Dermis microvascular lymphatic vessel endothelial cell (primary cell): ENCODE measurements around the gene SRMS. TPM values are rescaled to one million over a fixed set of nuclear protein-coding genes. Genes with fewer than 3 reads are reported as not detected.
A peak's percentile ranks its signal among the peaks of the same experiment; 100 is the strongest.
"Not testable (repeated sequence)": the region's sequence is repeated elsewhere in the genome, so short reads cannot be mapped to it uniquely, and the experiment has no call there.

Experiments
- DNase-seq, 2 donors: peaks; one replicate each; pipeline versions ENCODE4 v3.0.0 to v3.0.0-alpha.2; 2010; ENCODE audit warnings: low read depth in 2 of 2
- total RNA-seq: library from RNA; depleted of rRNA; stranded (reverse); fragments of >200 nt; gene quantifications from 2 replicates; pipeline ENCODE4 v1.2.1, GENCODE V29; 2014

Gene SRMS
- total RNA-seq, 1 donor from 2014 or later = not detected

DNA sequence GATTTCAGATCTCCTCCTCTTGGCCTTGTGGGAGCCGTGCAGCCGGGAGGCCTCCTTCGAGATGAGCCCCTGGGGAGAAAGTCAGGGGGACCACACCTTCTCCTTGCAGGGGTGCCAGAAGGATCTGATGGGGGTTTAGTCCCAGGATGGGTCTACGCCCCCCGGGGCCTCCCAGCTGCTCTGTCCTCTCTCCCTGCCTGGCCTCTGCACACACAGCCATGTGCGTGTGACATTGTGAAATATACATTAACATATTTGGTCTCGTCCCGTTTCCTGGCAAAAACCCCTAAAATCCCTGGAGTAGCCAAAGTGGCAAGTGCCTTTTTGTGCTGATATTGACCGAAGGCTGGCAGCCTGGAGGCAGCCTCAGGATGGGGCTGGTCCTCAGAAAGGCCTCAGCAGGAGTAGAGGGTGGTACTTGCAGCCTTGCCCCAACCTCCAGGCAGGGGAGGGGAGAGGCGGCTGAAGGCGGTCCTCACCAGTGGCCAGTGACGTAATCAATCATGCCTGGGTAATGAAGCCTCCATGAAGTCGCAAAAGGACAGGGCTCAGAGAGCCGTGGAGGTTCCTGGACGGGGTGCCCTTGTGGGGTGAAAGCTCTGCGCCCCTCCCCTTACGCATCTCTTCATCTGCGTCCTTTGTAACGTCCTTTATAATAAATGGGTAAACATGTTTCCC is 31.6 kb upstream of the SRMS start:
- DNase-seq = no peak

DNA sequence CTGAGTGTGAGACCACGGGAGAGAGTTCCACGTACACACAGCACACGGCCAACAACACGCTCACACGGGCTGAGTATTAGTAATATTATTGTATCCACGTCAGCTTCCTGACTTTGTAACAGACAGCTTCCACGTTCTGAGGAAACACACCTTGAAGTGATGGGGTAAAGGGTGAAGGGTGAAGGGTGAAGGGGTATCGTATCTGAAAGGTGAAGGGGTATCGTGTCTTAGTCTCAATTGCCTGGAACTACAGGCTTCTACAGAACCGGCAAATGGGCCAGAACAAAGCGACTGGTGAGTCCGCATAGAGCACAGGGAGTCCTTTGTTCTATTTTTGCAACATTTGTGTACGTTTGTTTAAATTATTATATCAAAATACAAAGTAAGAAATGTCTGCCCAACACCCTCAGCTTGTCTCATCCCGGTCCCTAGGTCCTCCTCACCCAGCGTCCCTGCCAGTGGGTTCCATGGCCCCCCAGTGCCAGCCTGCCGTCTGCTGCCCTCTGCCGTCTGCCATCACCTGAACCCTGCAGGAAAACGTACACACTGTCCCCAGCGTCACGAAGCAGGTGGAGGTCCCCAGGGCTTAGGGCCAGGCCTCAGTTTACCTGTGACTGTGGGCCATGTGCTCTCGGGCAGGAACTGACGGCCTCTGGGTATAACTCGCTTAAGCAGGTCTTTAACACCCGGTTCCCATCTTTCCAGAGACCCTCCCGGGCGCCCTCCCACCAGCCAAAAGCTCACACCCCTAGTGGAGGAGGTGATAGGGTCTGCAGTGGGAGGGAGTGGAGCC is 30.9 kb upstream of the SRMS start:
- no peak for DNase-seq

DNA sequence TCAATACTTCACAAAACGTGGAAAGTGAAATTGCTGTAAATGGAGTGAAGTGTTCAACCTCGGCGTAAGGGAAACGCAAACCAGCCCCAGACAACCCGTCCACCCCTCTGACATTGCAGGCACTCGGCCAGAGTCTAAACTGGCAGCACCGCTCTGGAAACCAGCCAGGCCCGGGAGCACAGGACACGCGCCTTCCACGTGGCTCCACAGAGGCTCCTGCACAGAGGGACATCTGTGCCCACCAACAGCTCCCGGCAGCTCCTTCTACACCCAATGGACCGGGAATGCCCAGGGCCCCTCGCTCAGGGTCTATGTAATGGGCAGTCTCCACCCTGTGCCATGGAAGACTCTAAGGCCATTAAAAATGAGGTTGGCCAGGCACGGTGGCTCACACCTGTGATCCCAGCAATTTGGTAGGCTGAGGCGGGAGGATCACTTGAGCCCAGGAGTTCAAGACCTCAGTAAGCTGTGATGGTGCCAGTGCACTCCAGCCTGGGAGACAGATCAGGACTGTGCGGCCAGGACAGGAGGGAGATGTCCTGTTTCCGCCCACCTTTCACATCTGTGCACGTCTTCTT is 29.9 kb upstream of the SRMS start:
- DNase-seq = peak; percentile 30 to 32

DNA sequence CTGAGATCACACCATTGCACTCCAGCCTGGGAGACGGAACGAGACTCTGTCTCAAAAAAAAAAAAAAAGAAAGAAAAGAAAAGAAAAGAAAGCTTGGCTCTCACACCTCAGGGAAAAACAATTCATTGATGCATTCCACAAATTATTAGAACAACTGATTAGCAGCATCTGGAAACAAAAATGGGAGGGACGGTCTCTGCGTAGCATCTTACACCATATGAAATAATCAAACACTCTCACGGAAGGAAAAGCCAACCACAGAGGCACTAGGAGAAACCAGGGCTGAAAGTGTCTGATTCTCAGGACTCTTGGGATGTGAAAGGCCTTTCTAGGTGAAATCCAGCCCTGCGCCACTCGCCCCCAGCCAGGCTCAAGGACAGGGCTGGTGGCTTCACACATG is 28.8 kb upstream of the SRMS start:
- DNase-seq = no peak

DNA sequence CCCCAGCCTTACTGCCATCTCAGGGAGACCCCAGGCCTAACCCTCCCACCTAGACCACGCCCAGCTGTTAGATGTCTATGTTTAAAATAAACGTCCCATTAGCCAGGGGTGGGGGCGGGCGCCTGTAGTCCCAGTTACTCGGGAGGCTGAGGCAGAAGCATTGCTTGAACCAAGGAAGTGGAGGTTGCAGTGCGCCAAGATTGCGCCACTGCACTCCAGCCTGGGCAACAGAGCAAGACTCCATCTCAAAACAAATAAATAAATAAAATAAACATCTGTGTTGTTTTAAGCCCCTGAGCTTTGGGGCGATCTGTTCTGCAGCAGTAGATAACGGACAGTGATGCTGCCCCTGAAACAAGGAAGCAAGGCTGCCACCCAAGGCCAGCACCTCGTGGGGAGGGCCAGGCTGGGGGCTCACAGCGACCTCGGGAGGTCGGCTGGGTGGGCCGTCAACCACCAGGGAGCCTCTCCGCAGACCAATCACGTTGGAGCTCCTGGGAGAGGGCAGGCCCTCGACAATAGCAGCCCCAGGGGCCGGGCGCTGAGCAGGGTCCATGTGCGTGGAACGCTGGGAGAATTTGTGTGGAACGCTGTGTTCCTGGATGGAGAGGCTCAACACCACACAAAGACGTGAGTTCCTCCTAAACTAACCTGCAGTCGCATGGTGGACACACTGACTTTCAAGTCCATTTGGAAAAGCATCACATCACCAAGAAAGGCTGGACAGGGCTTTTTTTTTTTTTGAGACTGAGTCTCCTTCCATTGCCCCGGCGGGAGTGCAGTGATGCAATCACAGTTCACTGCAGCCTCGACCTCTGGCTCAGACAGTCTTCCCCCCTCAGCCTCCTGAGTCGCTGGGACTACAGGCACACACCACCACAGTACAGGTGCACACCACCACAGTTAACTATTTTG is 27.5 kb upstream of the SRMS start:
- DNase-seq = no peak

DNA sequence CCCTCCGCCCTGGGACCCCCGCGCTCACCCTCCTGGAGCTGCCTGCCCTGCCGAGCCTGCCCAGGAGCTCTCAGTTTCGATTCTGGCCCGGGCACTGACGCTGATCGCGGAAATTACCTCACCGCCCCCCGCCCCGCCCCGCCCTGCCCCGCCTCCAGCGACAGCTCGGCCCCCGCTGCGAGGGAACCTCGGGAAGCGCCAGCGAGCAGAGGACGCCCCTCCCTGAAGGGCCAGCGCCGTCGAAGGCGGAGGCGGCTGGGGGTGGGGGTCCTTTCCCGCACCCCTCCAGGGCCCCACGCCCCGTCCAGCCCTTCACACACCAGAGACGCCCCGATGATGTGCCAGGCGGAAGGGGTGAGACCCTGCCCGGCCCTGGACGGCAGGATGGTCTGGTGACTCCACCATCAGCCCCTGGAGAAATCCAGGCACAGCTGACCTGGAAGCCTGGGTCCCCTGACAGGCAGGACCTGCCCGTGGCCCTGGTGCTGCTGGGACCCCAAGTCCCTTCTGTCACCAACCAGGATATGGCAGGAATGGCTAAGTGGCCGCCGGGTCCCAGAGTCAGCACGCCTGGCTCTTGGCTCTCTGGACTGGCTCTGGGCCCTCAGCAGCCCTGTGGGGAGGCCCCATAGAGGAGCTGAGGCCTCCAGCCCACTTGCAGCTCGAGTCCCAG is 26.7 kb upstream of the SRMS start, which contains the start of gene HELZ2:
Gene HELZ2, minus strand, starts transcription at position 84 of the 673 bp plus-strand sequence. CDS start 1,854 bp downstream, outside the sequence.
- DNase-seq = peak in 1 of 2 donors; percentile 65

DNA sequence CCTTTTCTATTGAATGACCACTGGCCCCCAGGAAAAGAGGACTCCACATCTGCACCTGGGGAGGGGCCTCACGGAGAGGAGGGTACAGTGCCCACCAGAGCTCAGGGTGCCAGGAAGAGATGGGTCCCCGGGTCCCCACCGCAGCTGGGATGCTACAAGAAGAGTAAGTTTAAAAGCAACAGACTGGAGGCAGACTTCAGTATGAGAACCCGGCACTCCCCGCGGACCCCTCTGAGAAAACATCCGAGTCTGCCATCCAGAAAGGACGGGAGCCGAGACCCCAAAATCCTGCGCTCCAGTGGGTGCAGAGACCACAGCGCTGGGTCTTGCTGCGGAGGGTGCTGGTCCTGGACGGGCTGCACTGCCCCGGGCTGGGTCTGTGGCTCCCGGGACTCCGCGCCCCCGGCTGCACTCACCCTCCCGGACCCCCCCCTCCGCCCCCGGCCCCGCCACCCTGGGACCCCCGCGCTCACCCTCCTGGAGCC is 26.1 kb upstream of the SRMS start:
- DNase-seq = no peak

DNA sequence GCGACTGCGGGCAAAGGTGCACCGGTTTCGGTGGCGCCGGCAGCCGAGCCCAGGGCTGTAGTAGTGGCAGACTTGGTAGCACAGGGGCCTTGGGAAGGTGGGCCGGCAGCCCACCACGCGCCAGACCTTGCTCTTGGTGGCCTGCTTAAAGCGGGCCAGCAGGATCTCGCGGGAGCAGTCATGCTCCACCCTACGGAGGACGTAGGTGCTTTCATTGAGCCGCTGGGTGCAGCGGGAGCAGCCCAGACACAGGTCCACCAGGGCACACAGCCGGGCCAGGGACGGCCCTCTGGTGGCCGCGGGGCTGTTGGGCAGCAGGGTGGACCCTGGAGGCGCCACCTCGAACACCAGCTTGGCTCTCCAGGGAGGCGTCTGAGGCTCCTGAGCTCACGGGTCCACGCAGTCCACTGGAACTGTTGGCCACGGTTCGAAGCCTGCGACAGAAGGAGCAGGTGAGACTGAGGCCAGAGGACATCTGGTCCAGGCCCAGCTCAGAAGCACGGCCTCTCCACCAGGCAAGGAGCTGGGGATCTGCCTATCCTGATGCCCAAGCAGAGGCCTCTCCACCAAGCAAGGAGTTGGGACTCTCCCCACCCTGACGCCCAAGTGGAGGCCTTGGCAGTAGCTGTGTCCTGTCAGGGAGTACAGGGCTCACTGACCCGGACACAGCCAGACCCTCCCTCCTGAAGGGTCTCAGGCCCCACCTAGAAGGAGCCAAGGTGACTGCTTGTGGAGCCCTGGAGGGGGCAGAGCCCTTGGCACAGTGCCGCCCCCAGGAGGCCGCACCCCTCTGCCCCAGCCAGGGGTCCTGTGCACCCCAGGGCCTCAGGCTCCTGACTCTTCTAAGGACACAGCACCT is 25.5 kb upstream of the SRMS start:
- DNase-seq = no peak

DNA sequence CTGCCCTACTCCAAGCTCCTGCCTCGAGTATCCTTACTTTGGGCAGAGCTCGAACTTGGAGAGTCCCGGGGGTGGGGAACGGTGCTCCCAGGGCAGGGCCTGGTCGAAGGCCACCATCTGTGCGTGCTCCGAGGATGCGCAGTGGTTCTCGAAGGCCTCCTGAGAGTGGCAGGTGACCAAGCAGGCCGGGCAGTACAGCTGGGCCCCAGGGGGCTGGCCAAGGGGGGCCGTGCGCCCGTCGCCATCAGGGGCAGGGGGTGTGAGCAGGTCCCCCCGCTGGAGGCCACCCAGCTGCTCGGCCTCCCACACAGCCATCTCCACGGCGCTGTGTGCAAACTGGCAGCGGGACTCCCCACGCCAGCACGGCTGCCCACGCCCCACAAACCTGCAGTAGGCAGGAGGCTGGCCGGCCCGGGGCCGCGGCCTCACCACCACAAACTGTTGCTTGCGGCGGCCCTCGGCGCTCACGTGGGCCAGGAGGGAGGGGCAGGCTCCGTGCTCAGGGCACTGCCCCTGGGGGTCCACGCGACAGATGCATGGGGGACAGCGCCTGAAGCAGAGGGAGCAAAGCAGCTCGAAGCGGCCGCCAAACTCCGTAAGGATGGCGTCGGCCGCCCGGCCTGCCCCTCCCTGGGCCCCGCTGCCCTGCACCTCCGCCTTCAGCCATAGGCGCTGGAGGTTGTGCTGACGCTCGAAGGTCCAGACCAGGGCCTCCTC is 24.7 kb upstream of the SRMS start:
- no peak for DNase-seq

DNA sequence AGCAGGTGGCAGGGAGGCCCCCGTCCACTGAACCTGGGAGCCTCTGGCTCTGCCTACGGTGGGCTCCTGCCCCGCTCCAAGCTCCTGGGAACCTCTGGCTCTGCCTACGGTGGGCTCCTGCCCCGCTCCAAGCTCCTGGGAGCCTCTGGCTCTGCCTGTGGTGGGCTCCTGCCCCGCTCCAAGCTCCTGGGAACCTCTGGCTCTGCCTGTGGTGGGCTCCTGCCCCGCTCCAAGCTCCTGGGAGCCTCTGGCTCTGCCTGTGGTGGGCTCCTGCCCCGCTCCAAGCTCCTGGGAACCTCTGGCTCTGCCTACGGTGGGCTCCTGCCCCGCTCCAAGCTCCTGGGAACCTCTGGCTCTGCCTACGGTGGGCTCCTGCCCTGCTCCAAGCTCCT is 23.5 kb upstream of the SRMS start:
- DNase-seq = not testable (repeated sequence)

DNA sequence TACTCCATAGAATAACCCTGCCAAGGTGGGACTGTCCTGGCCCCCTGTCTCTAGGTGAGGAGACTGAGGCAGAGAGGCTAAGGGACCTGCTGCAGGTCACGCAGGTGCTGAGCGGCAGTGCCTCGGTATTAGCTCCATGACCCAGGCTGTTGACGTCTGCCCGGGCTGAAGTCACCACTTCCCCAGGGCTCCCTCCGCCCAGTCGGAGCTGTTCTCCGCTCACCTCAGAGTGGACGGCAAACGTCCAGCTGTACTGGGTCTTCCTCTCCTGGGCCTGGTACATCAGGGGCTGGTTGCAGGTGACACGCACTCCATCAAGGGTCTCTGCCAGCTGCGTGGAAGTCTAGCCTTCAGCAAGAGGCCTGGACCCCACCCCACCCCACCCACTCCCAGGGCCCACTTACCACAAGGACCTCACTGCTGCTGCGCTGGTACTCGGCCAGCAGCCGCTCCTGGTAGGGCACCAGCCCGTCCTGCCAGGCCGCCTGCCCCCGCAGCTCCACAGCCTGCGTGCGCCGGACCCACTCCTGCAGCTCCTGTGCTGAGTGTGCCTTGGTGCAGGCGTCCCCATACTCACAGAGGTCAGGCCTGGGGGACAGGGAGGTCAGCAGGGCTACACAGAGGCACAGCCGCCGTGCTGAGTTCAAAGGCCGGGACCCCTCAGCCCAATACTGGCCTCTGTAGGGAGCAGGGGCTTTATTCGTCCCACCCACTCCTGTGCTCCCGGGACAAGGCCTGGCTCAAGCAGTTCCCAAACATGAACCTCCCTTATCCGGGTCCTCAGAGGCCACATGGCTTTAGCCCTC is 22.9 kb upstream of the SRMS start:
- no peak for DNase-seq

DNA sequence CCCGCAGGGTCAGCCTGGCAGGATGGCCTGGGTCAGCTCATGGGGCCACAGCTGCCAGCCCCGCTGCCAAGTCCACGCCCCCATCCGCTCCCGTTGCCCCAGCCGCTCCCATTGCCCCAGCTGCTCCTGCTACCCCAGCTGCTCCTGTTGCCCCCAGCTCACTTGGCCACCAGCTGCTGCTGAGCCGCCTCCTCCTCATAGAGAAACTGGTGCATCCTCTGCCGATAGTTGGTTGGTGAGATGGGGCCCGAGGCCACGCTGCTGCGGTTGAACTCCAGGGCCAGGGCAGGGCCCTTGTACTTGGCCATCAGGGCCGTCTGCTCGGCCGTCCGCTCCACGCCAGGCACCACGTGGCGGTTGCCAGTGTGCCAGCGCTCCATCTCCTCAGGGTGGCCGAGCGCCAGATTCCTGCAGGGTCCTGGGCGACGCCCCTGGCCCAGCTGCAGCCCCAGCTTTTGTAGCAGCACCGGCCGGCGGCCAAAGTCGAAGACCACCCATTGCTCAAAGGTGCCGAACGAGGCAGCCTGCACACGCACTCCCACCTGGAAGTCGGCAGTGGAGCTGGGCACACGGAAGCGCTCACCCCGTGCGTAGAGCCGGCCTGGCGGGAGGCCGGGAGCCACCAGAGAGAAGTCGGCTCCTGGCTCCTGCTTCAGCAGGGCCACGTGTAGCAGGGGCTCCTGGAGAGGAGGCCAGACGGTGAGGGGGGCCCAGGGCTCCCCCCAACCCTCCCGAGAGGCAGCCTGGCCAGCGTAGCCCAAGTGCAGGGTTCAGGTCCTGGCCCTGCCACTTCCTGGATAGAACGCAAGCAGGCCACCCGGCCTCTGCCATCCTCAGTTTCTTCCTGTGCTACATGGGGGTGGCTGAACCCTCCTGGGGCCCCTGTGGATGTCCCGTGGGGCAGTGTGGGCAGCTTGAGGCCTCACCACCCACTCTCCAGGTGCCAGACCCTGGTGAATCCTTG is 21.7 kb upstream of the SRMS start:
- DNase-seq = no peak

DNA sequence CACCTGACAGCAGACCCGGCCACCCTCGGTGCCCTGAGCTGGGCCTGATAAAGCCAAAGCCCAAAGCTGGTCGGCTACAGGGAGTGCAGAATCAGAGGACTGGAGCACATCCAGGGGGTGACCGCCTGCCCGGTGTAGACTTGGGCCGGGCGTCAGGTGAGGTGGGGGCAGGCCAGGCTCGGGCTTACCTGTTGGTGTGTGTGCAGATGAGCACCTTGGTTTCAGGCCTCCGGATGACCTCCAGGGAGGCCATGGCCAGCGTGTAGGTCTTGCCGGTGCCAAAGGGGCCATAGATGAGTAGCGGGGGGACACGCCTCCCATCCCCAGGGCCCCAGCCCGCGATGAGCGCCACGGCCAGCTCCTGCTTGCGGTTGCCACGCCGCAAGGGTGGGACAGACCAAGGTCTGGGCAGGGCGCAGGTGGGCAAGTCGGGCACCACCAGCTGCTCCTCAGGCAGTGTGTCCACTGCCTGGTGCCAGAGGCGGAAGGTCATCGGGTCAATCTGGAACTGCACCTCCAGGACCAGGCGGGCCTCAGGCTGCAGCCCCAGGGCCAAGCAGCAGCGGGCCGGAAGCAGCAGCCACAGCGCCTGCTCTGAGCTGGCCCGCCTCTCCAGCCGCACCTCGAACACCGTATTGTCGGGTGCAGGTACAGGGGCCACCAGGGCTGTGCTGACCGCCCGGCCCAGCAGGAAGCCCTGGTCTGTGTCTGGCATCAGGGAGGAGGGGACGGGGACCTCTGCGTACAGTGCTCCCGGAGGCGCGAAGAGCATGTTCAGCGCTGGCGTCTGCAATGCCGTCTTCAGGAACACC is 20.8 kb upstream of the SRMS start:
- DNase-seq = no peak

DNA sequence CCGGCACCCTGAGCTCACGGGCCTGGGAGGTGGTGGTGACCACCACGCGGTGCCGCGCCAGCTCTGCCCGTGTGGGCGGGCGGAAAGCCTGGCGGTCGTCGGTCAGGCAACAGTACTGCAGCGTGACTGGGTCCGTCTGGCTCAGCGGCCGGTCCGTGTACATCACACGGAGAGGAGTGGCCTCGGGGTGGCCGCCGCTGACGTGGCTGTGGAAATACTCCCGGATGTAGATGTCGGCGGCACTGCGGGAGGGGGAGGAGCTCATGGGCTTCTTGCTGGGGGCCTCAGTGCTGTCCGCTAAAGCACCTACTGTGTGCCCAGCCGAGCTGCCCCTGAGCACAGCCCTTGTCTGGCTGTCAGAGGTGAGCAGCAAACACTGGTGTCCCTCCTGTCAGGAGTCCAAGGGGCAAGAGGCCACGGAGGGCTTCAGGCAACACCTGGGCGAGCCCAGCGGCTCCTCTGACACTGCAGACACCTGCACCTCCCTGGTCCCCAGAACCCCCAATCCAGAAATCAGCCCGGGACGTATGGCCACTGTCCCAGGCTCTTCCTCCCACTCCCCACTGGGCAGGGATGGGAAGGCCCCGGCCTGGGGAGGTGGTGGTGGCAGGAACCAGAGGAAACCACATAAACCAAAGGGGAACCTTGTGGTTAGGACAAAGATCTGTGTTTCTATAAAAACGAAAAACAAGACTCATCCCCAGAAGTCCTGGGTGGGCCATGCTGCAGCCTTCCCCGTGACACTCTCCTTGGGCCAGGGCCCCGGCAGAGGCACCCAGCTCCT is 20.0 kb upstream of the SRMS start:
- no peak for DNase-seq

DNA sequence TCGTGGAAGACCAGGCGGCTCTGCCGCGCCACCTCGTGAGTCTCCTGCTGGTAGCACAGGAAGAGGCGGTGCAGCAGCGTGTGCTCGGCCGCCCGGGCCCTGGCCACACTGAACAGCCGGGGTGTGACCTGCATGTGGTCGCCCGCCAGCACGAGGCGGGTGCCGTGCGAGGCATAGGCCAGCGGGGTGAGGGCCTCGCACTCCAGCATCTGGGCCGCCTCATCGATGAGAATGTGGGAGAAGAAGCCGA is 19.5 kb upstream of the SRMS start:
- no peak for DNase-seq
